ENCODE data around the gene KCNJ10.
"Not testable (repeated sequence)": the region's sequence is repeated elsewhere in the genome, so short reads cannot be mapped to it uniquely, and the experiment has no call there.

KCNJ10 gene

GRCh38 chr1:160069460-160070231 lies at the start of gene KCNJ10:
Gene KCNJ10 (minus strand): TSS chr1:160070160. CDS start chr1:160042532, 27,628 bp downstream.
- no peak for DNase-seq (ENCODE audit: low read depth)

GRCh38 chr1:160118928-160119327 lies 49.0 kb upstream of the KCNJ10 start:
- no peak for DNase-seq (ENCODE audit: low read depth)

- no peak for DNase-seq (ENCODE audit: low read depth)
Observed at GRCh38 chr1:160117709-160118183, 47.8 kb upstream of the KCNJ10 start.

GRCh38 chr1:160117300-160117699 lies 47.3 kb upstream of the KCNJ10 start:
- no peak for DNase-seq (ENCODE audit: low read depth)

GRCh38 chr1:160116283-160117147 lies 46.6 kb upstream of the KCNJ10 start:
- DNase-seq (ENCODE audit: low read depth) = no peak

- no peak for DNase-seq (ENCODE audit: low read depth)
Observed at GRCh38 chr1:160115545-160116282, 45.8 kb upstream of the KCNJ10 start, which contains the start of gene ATP1A2. Gene ATP1A2 (plus strand): TSS chr1:160115759. CDS start chr1:160115862, 103 bp downstream.

- no peak for DNase-seq (ENCODE audit: low read depth)
Observed at GRCh38 chr1:160114085-160114484, 44.1 kb upstream of the KCNJ10 start.

- no peak for DNase-seq (ENCODE audit: low read depth)
Observed at GRCh38 chr1:160113407-160113806, 43.4 kb upstream of the KCNJ10 start.

GRCh38 chr1:160112357-160112756 lies 42.4 kb upstream of the KCNJ10 start:
- no peak for DNase-seq (ENCODE audit: low read depth)

- DNase-seq (ENCODE audit: low read depth) = not testable (repeated sequence)
Observed at GRCh38 chr1:160111462-160111861, 41.5 kb upstream of the KCNJ10 start.

- no peak for DNase-seq (ENCODE audit: low read depth)
Observed at GRCh38 chr1:160109686-160110085, 39.7 kb upstream of the KCNJ10 start.

- peak; percentile 28 for DNase-seq (ENCODE audit: low read depth)
Observed at GRCh38 chr1:160108888-160109662, 39.1 kb upstream of the KCNJ10 start.

GRCh38 chr1:160107512-160107911 lies 37.6 kb upstream of the KCNJ10 start:
- no peak for DNase-seq (ENCODE audit: low read depth)

GRCh38 chr1:160105155-160105554 lies 35.2 kb upstream of the KCNJ10 start:
- no peak for DNase-seq (ENCODE audit: low read depth)

GRCh38 chr1:160104486-160104885 lies 34.5 kb upstream of the KCNJ10 start:
- no peak for DNase-seq (ENCODE audit: low read depth)

GRCh38 chr1:160103658-160104408 lies 33.9 kb upstream of the KCNJ10 start:
- DNase-seq (ENCODE audit: low read depth) = no peak

GRCh38 chr1:160101717-160102522 lies 32.0 kb upstream of the KCNJ10 start:
- no peak for DNase-seq (ENCODE audit: low read depth)

GRCh38 chr1:160101037-160101716 lies 31.2 kb upstream of the KCNJ10 start:
- DNase-seq (ENCODE audit: low read depth) = peak; percentile 59

GRCh38 chr1:160099716-160100375 lies 29.9 kb upstream of the KCNJ10 start:
- DNase-seq (ENCODE audit: low read depth) = no peak

All from activated T-cell treated with anti-CD3 and anti-CD28 coated beads for 24 hours (primary cell).